ENCODE results near the gene HOXA1.

- TF ChIP-seq POLR2A (IDR thresholded peaks at IDR 0.05; ENCODE audit: low read length) (no peak), GATA1 (IDR thresholded peaks at IDR 0.05; ENCODE audit: low read depth, low read length) (no peak)
Observed at GRCh38 chr7:27097686-27098577, 2.1 kb upstream of the HOXA1 start.

Data from erythroblast (primary cell).